22Rv1 (cell line): ENCODE measurements around the gene MTHFD1.

ENCODE experiments used
- CTCF ChIP-seq: fragments of 450-650 bp; IDR thresholded peaks from 2 replicates; pipeline ENCODE4 v1.5.1; 2017; ENCODE audit warnings: mild to moderate bottlenecking
- ZFX ChIP-seq: fragments of 450-650 bp; IDR thresholded peaks from 2 replicates; pipeline ENCODE4 v1.6.1; 2017; ENCODE audit warnings: antibody characterized with exemption, borderline replicate concordance

GRCh38 chr14:64464651-64465050, 76.5 kb downstream of the MTHFD1 start:
- TF ChIP-seq CTCF, result no peak
- TF ChIP-seq ZFX, result no peak
